HAP-1 (cell line): Measurements from ENCODE around the gene BRD9.
"Not testable (repeated sequence)": the region's sequence is repeated elsewhere in the genome, so short reads cannot be mapped to it uniquely, and the experiment has no call there.

Experiments
- DNase-seq, 2 experiments: peaks; one replicate each; pipeline ENCODE4 v3.0.0-alpha.2; 2016 to 2020; ENCODE audit warnings: low spot score in 2 of 2
- H3K27me3 ChIP-seq: fragments of 250-450 bp; sonication (Bioruptor Pico); 2 replicates; pipeline ENCODE4 v1.5.1; 2020; ENCODE audit warnings: low read depth, mild to moderate bottlenecking, moderate library complexity
- H3K36me3 ChIP-seq: fragments of 250-450 bp; sonication (Bioruptor Pico); replicated peaks from 2 replicates; pipeline ENCODE4 v1.5.1; 2020; ENCODE audit warnings: mild to moderate bottlenecking
- H3K4me1 ChIP-seq: fragments of 250-450 bp; sonication (Bioruptor Pico); 2 replicates; pipeline ENCODE4 v1.5.1; 2020; ENCODE audit warnings: mild to moderate bottlenecking
- H3K4me3 ChIP-seq: fragments of 250-450 bp; sonication (Bioruptor Pico); 2 replicates; pipeline ENCODE4 v1.5.1; 2020; ENCODE audit warnings: mild to moderate bottlenecking, moderate library complexity
- H3K9me3 ChIP-seq: fragments of 250-450 bp; sonication (Bioruptor Pico); 2 replicates; pipeline ENCODE4 v1.5.1; 2020; ENCODE audit warnings: mild to moderate bottlenecking, moderate library complexity
- in situ Hi-C: fragments of 300-500 bp; cut with MboI; formaldehyde crosslinking; loops from 3 replicates; pipeline ENCODE4 v1.14.3; 2020; ENCODE audit warnings: low sequenced_read_pairs, inconsistent platforms, mixed read lengths

Gene BRD9

DNA sequence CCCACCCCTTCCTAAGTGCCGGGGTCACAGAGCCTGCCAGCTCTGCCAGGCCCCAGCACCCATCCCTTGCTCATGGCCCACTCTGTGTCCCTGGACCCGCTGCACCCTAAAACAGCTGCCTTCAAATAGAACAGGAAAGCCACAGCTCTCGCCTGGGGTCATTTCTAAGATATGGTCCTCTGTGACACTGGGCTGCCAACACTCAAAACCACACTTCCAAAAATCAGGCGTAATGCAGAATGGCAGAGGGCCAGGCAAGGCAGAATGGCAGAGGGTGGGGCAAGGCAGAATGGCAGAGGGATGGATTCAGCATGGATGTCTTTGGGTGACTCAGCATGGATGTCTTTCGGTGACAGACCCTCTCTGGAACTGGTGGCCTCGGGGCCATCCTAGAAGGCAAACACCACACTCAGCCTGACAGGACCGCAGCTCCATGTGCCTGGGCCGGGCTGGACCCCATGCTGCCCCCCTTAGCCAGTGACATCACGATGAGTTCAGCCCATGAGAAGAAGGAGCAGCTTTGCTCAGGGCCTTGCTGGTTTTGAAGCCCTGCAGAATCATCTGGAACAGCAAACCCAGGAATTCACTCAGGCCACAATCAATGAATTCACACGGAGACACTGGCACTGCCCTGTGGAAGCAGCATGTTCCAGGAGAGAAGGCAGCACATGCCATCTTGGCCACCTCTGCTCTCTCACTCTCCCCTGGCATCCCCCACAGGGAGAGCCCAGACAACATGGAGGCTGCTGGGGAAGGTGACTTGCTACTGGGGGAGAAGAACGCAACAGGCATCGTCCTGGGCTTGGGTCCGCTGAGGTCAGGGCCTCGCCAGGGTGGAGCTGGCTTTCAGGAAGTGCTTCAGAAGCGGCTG, 50.8 kb downstream of the BRD9 start:
- H3K4me3 ChIP-seq, H3K9me3 ChIP-seq, H3K36me3 ChIP-seq, DNase-seq, H3K4me1 ChIP-seq, H3K27me3 ChIP-seq: not testable (repeated sequence)
- in situ Hi-C loops = loop anchor here (5.0 kb wide), 1 partner anchor 99 kb away; no protein-coding TSS in a partner anchor

DNA sequence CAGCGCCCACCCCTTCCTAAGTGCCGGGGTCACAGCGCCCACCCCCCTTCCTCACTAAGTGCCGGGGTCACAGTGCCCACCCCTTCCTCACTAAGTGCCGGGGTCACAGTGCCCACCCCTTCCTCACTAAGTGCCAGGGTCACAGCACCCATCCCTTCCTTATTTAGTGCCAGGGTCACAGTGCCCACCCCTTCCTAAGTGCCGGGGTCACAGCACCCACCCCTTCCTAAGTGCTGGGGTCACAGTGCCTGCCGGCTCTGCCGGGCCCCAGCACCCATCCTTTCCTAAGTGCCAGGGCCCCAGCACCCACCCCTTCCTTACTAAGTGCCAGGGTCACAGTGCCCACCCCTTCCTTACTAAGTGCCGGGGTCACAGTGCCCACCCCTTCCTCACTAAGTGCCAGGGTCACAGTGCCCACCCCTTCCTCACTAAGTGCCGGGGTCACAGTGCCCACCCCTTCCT, 51.6 kb downstream of the BRD9 start:
- not testable (repeated sequence) for H3K27me3 ChIP-seq, H3K36me3 ChIP-seq, H3K9me3 ChIP-seq, H3K4me1 ChIP-seq, H3K4me3 ChIP-seq, DNase-seq
- in situ Hi-C loops = loop anchor here (5.0 kb wide), 1 partner anchor 99 kb away; no protein-coding TSS in a partner anchor

DNA sequence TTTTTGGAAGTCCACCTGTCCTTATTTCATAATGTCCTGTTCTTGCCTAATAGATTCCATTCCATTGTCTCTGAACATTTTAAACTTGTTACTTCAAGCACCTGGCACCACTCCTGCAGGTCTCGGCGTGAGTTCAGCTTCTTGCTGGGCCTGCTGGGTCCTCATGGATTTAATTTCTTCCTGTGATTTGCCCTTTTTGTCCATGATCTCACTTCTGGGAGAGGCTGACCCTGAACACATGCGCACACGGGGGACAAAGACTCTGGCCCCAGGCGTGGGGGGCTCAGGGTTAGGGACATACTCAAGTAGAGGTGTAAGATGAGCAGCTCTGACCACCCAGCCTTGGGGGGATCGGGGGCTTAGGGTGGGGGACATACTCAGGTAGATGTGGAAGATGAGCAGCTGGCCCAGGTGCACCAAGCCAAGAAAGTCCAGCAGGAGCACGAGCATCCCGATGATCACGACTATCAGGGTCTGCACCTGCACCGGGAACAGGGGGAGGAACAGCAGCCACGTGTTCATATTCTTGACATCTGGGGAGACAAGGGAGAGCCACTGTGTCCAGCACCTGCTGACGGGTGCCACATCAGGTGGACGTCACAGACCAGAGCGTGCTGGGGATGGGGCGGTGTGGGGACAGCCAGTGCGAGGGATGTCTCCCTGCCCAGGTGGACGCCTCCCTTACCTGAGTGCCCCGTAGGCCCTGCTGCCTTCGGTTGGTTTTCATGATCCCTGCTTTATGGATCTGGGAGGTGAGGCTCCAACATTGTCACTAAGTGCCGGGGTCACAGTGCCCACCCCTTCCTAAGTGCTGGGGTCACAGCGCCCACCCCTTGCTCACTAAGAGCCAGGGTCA, 52.3 kb downstream of the BRD9 start:
- DNase-seq, H3K4me1 ChIP-seq, H3K9me3 ChIP-seq, H3K4me3 ChIP-seq, H3K36me3 ChIP-seq, H3K27me3 ChIP-seq: not testable (repeated sequence)
- in situ Hi-C loops = loop anchor here (5.0 kb wide), 1 partner anchor 98 kb away; no protein-coding TSS in a partner anchor

DNA sequence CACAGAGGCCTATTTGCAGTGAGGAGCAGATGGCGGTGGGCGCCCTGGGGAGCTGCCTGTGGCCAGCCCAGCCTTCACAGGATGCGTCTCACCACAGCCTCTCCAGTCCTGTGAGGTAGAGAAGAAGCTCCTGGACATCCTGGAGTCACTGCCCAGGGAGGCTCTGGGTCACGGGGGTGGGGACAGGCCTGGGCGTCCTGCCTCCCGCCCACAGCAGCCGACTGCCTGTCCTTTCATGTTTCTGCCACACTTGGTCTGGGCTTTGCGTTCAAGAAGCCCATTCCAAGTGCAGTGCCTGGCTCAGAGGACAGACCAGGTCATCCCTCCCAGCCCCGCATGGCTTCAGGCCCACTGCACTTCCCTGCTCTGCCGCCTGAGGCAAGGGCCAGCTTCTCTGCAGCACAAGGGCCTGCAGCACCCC, 54.2 kb downstream of the BRD9 start:
- H3K36me3 ChIP-seq, DNase-seq, H3K4me3 ChIP-seq, H3K27me3 ChIP-seq, H3K4me1 ChIP-seq, in situ Hi-C loops, H3K9me3 ChIP-seq: not testable (repeated sequence)

DNA sequence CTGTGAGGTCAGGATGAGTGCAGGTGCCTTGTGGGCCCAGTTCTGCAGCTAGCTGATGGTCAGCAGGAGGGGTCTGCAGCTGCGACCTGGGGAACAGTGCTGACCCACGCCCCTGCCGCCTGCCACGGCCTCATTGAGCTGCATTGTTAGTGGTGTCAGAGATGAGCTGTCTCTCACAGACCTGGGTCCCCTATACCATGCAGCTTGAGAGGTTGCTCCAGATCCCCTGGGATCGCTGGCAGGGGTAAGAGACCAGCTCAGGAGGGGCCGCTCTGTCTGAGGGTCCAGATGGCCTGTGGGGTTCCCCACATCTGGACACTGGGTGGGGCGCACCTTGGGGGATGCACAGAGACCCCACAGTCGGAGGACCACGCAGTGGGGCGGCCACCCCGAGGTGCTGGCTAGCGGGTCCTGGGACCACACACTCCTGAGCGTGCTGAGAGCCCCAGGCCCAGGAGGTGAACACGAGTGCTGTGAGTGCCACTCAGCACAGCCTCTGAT, 54.9 kb downstream of the BRD9 start:
- DNase-seq, H3K36me3 ChIP-seq, H3K4me3 ChIP-seq, H3K27me3 ChIP-seq, in situ Hi-C loops, H3K4me1 ChIP-seq, H3K9me3 ChIP-seq: not testable (repeated sequence)

DNA sequence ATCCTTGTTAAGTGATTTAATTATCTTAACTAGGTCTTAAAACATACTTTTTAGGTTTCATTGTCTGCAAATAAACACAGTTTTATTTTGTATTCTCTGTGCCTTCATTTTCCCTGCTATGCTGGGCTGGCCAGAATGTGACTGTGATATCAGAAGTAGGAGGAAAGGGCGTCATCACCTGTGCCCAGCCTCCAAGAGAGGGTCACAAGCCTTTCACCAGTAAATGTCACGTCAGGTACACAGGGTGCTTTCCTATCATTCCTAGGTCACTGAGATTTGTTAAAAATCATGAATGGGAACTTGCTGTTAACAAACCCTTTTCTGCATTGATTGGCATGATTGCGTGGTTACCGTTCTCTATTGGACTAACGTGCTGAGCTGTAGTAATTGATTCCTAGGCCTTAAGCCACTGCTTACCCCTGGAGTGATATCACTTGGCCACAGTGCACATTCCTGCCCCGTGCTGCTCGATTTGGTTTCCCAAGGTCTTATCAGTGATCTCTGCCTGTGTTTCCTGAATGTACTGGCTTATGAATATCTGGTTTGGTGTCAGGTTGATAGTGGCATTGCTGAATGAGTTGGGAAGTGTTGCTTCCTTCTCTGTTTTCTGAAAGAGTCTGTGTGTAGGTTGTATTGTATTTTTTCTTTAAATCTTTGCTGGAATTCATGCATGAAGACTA, 56.5 kb downstream of the BRD9 start:
- H3K27me3 ChIP-seq, in situ Hi-C loops, H3K36me3 ChIP-seq, H3K4me3 ChIP-seq, H3K4me1 ChIP-seq, H3K9me3 ChIP-seq, DNase-seq: not testable (repeated sequence)

DNA sequence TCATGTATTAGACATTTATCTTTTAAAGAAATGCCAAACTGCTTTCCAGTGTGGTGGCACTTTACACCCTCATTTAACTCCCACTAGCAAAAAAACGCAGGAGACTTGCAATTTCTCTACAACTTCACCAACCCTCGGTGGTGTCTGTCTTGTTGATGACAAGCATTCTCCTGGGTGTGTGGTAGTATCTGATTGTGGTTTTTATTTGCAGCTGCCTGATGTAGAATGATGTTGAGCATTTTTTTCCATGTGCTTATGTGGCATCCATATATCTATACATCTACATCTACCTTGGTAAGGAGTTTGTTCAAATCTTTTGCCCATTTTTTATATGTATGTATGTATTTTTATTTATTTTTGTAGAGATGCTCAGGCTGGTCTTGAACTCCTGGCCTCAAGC, 58.6 kb downstream of the BRD9 start:
- DNase-seq, H3K36me3 ChIP-seq, H3K27me3 ChIP-seq, in situ Hi-C loops, H3K4me1 ChIP-seq, H3K4me3 ChIP-seq, H3K9me3 ChIP-seq: not testable (repeated sequence)

DNA sequence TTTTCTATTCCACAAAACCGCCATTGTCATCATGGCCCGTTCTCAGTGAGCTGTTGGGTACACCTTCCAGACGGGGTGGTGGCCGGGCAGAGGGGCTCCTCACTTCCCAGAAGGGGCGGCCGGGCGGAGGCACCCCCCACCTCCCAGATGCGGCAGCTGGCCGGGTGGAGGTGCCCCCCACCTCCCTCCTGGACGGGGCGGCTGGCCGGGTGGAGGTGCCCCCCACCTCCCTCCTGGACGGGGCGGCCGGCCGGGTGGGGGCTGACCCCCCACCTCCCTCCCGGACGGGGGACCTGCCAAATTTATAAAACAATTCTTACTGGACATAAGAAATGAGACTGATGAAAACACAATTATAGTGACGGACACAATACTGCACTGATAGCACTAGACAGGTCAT, 64.4 kb downstream of the BRD9 start:
- H3K36me3 ChIP-seq, in situ Hi-C loops, H3K4me3 ChIP-seq, H3K27me3 ChIP-seq, H3K4me1 ChIP-seq, DNase-seq, H3K9me3 ChIP-seq: not testable (repeated sequence)

DNA sequence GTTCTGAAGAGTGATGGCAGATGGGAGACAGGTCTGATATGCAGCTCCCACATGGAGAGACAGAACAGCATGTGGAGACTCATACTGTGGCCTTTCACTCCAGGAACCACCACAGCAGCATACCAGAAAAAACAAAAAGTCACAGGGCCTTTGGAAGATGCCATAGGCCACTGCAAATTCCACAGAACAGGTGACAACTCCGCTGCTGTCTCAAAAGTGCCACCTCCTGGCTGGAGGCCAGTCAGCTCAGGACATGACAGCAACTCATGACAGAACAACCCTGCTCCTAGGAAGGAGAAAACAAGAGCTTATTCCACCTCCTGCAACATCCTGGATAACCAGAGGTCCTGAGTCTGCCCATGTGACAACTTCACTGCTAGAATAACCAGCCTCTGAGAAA, 67.1 kb downstream of the BRD9 start:
- DNase-seq, H3K4me3 ChIP-seq, H3K36me3 ChIP-seq, H3K9me3 ChIP-seq, H3K27me3 ChIP-seq, H3K4me1 ChIP-seq, in situ Hi-C loops: not testable (repeated sequence)

DNA sequence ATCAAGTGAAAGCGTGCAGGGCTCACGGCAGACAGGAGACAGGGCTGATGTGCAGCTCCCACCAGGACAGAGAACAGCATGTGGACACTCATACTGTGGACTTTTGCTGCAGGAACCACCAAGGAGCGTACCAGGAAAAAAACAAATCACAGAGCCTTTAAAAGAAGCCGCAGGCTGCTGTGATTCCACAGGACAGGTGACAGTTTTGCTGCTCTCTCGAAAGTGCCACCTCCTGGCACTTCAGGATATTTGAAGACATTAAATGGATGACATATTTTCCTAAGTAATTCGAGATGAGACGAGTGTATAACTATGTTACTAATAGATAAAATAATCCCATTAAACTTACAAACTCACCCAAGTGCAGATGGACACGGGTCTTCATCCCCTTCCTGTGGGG, 71.1 kb downstream of the BRD9 start:
- in situ Hi-C loops = no loop called here
- Histone ChIP-seq H3K4me1 (no peaks in the 10 kb centered on the region), H3K4me3 (no peak overlapping the region), H3K27me3 (no peaks in the 10 kb centered on the region), H3K9me3 (no peaks in the 10 kb centered on the region), H3K36me3 (no peaks in the 10 kb centered on the region)
- DNase-seq = no peak

DNA sequence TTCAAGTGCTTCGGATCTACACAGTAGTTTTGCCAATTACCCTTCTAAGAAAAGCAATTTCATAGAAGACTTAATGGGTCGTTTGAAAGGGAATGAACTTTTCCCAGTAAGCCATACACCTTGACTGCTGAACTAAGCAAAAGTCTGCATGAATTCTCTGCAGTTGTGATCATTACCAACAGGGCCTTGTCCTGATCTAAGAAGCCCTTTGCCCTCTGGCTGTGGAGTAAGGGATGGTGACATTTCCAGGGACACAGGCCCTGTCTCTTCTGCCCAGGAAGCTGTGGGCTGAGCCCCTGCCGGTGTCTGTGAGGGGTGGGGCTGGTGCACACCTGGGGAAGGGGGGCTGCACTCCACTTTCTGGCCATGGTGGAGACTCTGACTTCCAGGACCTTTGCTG, 72.4 kb downstream of the BRD9 start:
- Histone ChIP-seq H3K4me1 (no peaks in the 10 kb centered on the region), H3K4me3 (no peak overlapping the region), H3K36me3 (no peaks in the 10 kb centered on the region), H3K9me3 (no peaks in the 10 kb centered on the region), H3K27me3 (no peaks in the 10 kb centered on the region)
- in situ Hi-C loops = no loop called here
- no peak for DNase-seq

DNA sequence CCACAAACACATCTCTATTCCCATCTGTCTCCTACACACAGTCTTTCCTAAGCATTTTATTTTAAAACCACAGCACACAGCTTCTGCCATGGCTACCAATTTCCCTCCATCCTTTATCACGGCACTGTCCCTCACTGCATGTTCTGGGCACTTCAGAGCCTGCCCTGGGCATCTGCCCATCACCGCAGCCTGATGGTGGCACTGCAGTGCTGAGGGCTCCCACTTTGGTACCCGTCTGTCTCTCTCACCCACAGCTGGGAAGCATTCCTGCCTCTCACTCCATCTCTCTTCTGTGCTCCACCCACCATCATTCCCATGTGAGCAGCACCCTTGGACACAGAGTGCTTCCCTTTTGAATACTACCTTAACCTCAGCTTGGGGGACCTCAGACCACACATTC, 73.5 kb downstream of the BRD9 start:
- Histone ChIP-seq H3K36me3 (no peaks in the 10 kb centered on the region), H3K27me3 (no peaks in the 10 kb centered on the region), H3K4me1 (no peaks in the 10 kb centered on the region), H3K4me3 (no peak overlapping the region), H3K9me3 (no peaks in the 10 kb centered on the region)
- no peak for DNase-seq
- in situ Hi-C loops = no loop called here

DNA sequence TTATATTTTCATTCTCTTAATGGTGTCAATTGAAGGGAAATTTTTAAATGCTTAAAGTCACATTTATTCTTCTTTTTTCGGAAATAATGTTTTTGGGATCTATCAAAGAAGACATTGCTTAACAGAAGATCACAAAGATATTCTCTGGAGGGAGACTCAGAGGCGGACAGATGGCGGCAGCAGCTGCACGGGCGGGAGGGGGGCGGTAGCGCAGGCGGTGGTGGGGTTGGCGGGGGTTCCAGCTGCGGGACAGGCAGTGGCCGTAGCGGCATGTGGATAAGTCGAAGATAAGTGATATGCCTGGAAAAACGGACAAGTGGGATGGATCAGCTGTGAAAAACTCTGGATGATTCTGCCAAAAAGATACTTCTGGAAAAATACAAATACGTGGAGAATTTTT, 76.4 kb downstream of the BRD9 start:
- DNase-seq = no peak
- in situ Hi-C loops = no loop called here
- Histone ChIP-seq H3K36me3 (no peaks in the 10 kb centered on the region), H3K4me3 (no peak overlapping the region), H3K9me3 (no peaks in the 10 kb centered on the region), H3K27me3 (no peaks in the 10 kb centered on the region), H3K4me1 (peaks cover 5% of the 10 kb centered on the region; the same call in 1 of the 2 replicates)
